A549 treated with CORT108297 at 1 μM for 4 hours (cell line): ENCODE data around the gene FUT7. TPM values are rescaled to one million over a fixed set of nuclear protein-coding genes. Genes with fewer than 3 reads are reported as not detected.

Source experiments
- total RNA-seq: library from RNA; stranded (reverse); fragments of 200-300 nt; extraction: Qiagen RNA extraction; gene quantifications from 5 replicates; pipeline ENCODE4 v1.2.3, GENCODE V29; 2022

The FUT7 gene, protein sequence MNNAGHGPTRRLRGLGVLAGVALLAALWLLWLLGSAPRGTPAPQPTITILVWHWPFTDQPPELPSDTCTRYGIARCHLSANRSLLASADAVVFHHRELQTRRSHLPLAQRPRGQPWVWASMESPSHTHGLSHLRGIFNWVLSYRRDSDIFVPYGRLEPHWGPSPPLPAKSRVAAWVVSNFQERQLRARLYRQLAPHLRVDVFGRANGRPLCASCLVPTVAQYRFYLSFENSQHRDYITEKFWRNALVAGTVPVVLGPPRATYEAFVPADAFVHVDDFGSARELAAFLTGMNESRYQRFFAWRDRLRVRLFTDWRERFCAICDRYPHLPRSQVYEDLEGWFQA
- 0.08 to 0.09 TPM in 2 of 5 replicates, not detected in the others for total RNA-seq

GRCh38 chr9:137031904-137032640, at the start of gene FUT7:
Gene FUT7, minus strand, starts transcription at chr9:137032088. Its CDS starts 97 bp downstream, at chr9:137031991.

GRCh38 chr9:137077010-137077747, 45.3 kb upstream of the FUT7 start, which contains the start of gene UAP1L1:
Gene UAP1L1, plus strand, starts transcription at chr9:137077517. Its CDS starts 16 bp downstream, at chr9:137077533.

GRCh38 chr9:137070201-137070905, 38.5 kb upstream of the FUT7 start, which contains the start of gene SAPCD2:
Gene SAPCD2, minus strand, starts transcription at chr9:137070557. Its CDS starts 97 bp downstream, at chr9:137070460.

DNA sequence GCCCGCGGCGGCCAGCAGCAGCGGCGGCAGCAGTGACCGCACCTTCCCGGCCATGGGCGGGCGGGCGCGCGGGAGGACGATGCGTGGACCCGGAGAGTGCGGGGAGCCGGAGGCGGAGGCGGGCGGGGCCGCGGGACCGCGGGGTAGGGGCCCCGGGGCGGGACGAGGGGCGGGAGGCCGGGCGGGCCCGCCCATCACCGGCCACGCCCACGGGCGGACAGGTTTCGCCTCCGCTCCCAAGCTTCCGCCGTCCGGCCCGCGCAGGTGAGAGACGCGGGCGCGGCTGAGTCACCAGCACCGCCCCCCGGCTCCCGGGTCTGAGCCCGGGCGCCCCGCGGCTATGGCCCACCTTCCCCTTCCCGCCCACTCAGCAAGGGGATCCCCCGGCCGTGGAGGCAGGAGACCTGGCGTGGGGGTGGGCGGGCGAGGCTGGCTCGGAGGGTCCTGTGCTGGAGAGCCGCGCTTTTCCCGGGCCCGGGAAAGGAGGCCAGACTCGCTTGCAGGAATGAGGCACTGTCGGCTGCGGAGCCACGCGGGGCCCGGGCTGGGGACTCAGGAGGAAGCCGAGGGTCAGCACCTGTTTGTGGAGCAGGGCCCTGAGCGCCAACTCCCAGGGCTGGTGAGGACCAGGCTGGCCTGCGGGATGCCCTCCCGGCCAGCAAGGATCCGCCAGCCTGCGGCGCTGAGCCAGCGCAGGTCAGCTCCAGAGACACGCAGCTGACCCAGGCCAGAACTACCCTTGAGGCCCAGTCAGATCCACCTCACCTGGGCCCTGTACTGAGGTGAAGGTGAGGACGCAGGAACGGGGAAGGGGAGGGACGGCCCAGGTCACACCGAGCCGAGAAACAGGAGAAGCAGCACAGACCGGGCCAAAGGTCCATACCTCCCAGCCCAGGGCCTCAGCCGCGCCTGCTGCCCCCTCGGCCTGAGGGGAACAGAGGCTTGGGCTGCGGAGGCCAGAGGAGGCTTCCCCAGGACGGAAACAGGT, 22.4 kb upstream of the FUT7 start, which contains the start of gene ENTPD2:
Gene ENTPD2 (minus strand): TSS at position 118 of the 988 bp plus-strand sequence. CDS start 64 bp downstream, at position 54.

DNA sequence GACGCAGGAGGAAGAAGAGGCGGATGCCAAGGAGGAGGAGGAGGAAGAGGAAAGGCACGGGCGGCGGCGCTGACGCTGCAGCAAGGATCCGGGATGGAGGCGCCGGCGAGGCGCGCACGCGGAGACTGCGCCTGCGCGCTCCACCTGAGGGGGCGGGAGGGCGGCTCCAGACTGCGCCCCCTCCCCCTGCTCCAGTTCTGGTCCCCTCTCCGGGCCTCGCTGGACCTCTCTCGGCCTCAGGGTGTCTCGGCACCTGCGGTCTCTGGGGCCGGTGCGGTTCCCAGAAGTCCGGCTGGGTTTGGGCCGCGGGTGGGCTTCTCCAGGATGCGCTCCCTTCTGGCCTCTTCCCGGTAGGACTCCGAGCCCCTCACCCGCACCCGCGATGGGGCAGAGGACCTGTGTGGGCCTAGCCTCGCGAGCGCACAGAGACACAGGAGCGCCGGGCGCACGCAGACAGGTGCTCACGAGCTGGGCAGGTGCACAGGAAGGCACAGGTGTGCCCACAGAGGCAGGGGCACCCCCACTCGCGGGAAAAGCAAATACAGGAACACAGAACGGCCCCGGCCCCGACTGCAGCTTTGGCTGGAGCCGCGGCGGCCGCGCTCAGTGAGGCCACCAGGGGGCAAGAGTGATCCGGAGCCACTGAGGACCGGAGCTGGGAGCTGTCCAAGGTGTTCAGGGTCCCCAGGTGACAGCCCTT, 14.3 kb upstream of the FUT7 start, which contains the start of gene NPDC1:
Gene NPDC1 (minus strand): TSS at position 90 of the 700 bp plus-strand sequence. CDS start 188 bp downstream, outside the sequence.

GRCh38 chr9:137027369-137028262, 4.3 kb downstream of the FUT7 start, which contains the start of gene ABCA2:
Gene ABCA2, minus strand, starts transcription at chr9:137028237. Its CDS starts 97 bp downstream, at chr9:137028140.

GRCh38 chr9:136996361-136997292, 35.3 kb downstream of the FUT7 start, which contains the start of gene CLIC3:
Gene CLIC3, minus strand, starts transcription at chr9:136996568. Its CDS starts 25 bp downstream, at chr9:136996543.

DNA sequence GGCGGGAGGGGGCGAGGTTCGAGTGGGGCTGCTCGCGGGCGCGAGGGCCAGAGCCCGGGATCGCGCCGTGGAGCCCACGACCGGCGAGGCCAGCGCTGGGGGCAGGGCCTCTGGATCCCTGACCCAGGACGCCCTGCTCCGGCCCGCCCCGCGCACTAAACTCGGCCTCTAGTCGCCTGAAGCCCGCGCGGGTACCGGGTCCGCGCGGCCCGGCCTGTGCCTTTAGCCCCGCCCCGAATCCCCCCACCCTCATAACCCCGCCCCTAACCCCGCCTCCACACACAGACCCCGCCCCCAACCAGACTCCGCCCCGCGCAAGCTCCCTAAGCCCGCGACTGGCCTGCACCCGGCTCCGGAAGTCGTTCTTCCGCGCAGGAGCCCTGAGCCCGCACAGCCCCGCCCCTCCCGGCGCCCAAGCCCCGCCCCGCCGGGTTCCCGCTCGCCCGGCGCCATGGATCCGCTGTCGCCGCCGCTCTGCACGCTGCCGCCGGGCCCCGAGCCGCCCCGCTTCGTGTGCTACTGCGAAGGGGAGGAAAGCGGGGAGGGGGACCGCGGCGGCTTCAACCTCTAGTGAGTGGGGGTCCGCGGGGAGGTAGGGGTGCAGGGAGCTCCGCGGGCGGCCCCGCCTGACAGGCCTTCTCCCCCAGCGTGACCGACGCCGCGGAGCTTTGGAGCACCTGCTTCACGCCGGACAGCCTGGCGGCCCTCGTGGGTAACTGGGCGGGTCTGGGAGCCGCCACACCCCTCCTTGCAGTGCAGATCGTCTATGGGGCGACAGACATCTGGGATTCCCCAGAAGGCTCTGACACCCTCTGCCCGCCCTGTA, 39.7 kb downstream of the FUT7 start, which contains the start of gene PAXX:
Gene PAXX (plus strand): TSS at position 430 of the 826 bp plus-strand sequence. CDS start 22 bp downstream, at position 452.

GRCh38 chr9:136982232-136983051, 49.4 kb downstream of the FUT7 start, which contains the start of gene LCNL1:
Gene LCNL1, plus strand, starts transcription at chr9:136982993. Its CDS starts 594 bp downstream, at chr9:136983587.

Other genes starting within 250 kb of the FUT7 start
- 61.4 to 77.3 TPM (median 75.3 TPM) in 5 replicates for gene TMEM141, start 240.7 kb downstream of the FUT7 start, total RNA-seq
- gene CCDC183, start 235.8 kb downstream of the FUT7 start, total RNA-seq: 0.13 to 0.36 TPM (median 0.27 TPM) in 5 replicates
- 59.9 to 89.6 TPM (median 80.8 TPM) in 5 replicates for gene RABL6, start 224.1 kb downstream of the FUT7 start, total RNA-seq
- gene AJM1, start 189.6 kb downstream of the FUT7 start, total RNA-seq: 3.3 to 4.7 TPM (median 4.6 TPM) in 5 replicates
- 284 to 346 TPM (median 322 TPM) in 5 replicates for gene PHPT1, start 182.7 kb downstream of the FUT7 start, total RNA-seq
- gene MAMDC4, start 179.7 kb downstream of the FUT7 start, total RNA-seq: 1.7 to 6.8 TPM (median 5.1 TPM) in 5 replicates
- 433 to 512 TPM (median 473 TPM) in 5 replicates for gene EDF1, start 165.8 kb downstream of the FUT7 start, total RNA-seq
- 47.5 to 74.7 TPM (median 64.9 TPM) in 5 replicates for gene TRAF2, start 145.6 kb downstream of the FUT7 start, total RNA-seq
- gene FBXW5, start 87.3 kb downstream of the FUT7 start, total RNA-seq: 61.5 to 109 TPM (median 104 TPM) in 5 replicates
- 0.88 to 2.3 TPM (median 1.3 TPM) in 5 replicates for gene C8G, start 86.8 kb downstream of the FUT7 start, total RNA-seq
- gene LCN12, start 79.8 kb downstream of the FUT7 start, total RNA-seq: 0.48 to 1.5 TPM (median 1.5 TPM) in 5 replicates
- 0.16 to 0.81 TPM (median 0.57 TPM) in 5 replicates for gene PTGDS, start 54.6 kb downstream of the FUT7 start, total RNA-seq
- gene LCNL1, start 49.1 kb downstream of the FUT7 start, total RNA-seq: 0.03 to 0.06 TPM (median 0.05 TPM) in 4 of 5 replicates, not detected in the other
- 49.7 to 88.2 TPM (median 76.5 TPM) in 5 replicates for gene PAXX, start 39.7 kb downstream of the FUT7 start, total RNA-seq
- 2.7 to 4.5 TPM (median 3.8 TPM) in 5 replicates for gene CLIC3, start 35.5 kb downstream of the FUT7 start, total RNA-seq
- 20.4 to 30.4 TPM (median 27.8 TPM) in 5 replicates for gene ABCA2, start 3.9 kb downstream of the FUT7 start, total RNA-seq
- 41.2 to 91.4 TPM (median 89.1 TPM) in 5 replicates for gene NPDC1, start 14.1 kb upstream of the FUT7 start, total RNA-seq
- 0.63 to 1.4 TPM (median 0.95 TPM) in 5 replicates for gene ENTPD2, start 22.0 kb upstream of the FUT7 start, total RNA-seq
- 15.2 to 28.2 TPM (median 25.3 TPM) in 5 replicates for gene SAPCD2, start 38.5 kb upstream of the FUT7 start, total RNA-seq
- gene UAP1L1, start 45.4 kb upstream of the FUT7 start, total RNA-seq: 9.5 to 17.0 TPM (median 12.6 TPM) in 5 replicates
- gene MAN1B1, start 54.9 kb upstream of the FUT7 start, total RNA-seq: 42.2 to 55.4 TPM (median 51.2 TPM) in 5 replicates
- 72.4 to 138 TPM (median 129 TPM) in 5 replicates for gene DPP7, start 82.6 kb upstream of the FUT7 start, total RNA-seq
- 0.22 to 0.94 TPM (median 0.34 TPM) in 5 replicates for gene GRIN1, start 107.1 kb upstream of the FUT7 start, total RNA-seq
- 0.61 to 2.2 TPM (median 1.4 TPM) in 5 replicates for gene LRRC26, start 138.0 kb upstream of the FUT7 start, total RNA-seq
- not detected in 5 replicates for gene TMEM210, start 140.0 kb upstream of the FUT7 start, total RNA-seq
- 24.9 to 40.7 TPM (median 36.9 TPM) in 5 replicates for gene ANAPC2, start 156.5 kb upstream of the FUT7 start, total RNA-seq
- gene SSNA1, start 156.6 kb upstream of the FUT7 start, total RNA-seq: 102 to 161 TPM (median 150 TPM) in 5 replicates
- gene TPRN, start 168.7 kb upstream of the FUT7 start, total RNA-seq: 6.2 to 10.5 TPM (median 10.1 TPM) in 5 replicates
- gene TMEM203, start 173.6 kb upstream of the FUT7 start, total RNA-seq: 35.3 to 48.6 TPM (median 45.8 TPM) in 5 replicates
- gene NDOR1, start 173.6 kb upstream of the FUT7 start, total RNA-seq: 11.5 to 21.6 TPM (median 18.2 TPM) in 5 replicates
- gene RNF208, start 190.2 kb upstream of the FUT7 start, total RNA-seq: 0.95 to 2.7 TPM (median 2.2 TPM) in 5 replicates
- 2.7 to 5.0 TPM (median 4.3 TPM) in 5 replicates for gene CYSRT1, start 193.1 kb upstream of the FUT7 start, total RNA-seq
- gene RNF224, start 195.4 kb upstream of the FUT7 start, total RNA-seq: 0.09 to 0.24 TPM (median 0.14 TPM) in 5 replicates
- gene SLC34A3, start 198.8 kb upstream of the FUT7 start, total RNA-seq: 0.07 to 0.14 TPM (median 0.10 TPM) in 4 of 5 replicates, not detected in the other
- 616 to 807 TPM (median 766 TPM) in 5 replicates for gene TUBB4B, start 209.2 kb upstream of the FUT7 start, total RNA-seq
- gene STPG3, start 219.2 kb upstream of the FUT7 start, total RNA-seq: 0.07 TPM in 1 of 5 replicates, not detected in the others
- gene NELFB, start 223.2 kb upstream of the FUT7 start, total RNA-seq: 42.6 to 62.4 TPM (median 57.8 TPM) in 5 replicates
- 17.1 to 31.6 TPM (median 26.1 TPM) in 5 replicates for gene TOR4A, start 245.6 kb upstream of the FUT7 start, total RNA-seq